Measurements from ENCODE around the gene FILIP1L.

Gene FILIP1L

GRCh38 chr3:99925584-99926230 lies 188.6 kb downstream of the FILIP1L start:
- TF ChIP-seq CTCF (IDR thresholded peaks at IDR 0.05; ENCODE audit: extremely low read depth, missing control alignments), result no peak
- DNase-seq (ENCODE audit: low spot score), result no peak

GRCh38 chr3:99923873-99924272 lies 190.4 kb downstream of the FILIP1L start:
- no peak for TF ChIP-seq CTCF (IDR thresholded peaks at IDR 0.05; ENCODE audit: extremely low read depth, missing control alignments)
- no peak for DNase-seq (ENCODE audit: low spot score)

GRCh38 chr3:99921986-99922385 lies 192.3 kb downstream of the FILIP1L start:
- DNase-seq (ENCODE audit: low spot score), result no peak
- no peak for TF ChIP-seq CTCF (IDR thresholded peaks at IDR 0.05; ENCODE audit: extremely low read depth, missing control alignments)

GRCh38 chr3:99921377-99921695 lies 193.0 kb downstream of the FILIP1L start:
- TF ChIP-seq CTCF (IDR thresholded peaks at IDR 0.05; ENCODE audit: extremely low read depth, missing control alignments), result no peak

GRCh38 chr3:99920481-99921376 lies 193.6 kb downstream of the FILIP1L start:
- no peak for TF ChIP-seq CTCF (IDR thresholded peaks at IDR 0.05; ENCODE audit: extremely low read depth, missing control alignments)
- no peak for DNase-seq (ENCODE audit: low spot score)

More at GRCh38 chr3:99921377-99921695, 193.0 kb downstream of the FILIP1L start:
- no peak for DNase-seq (ENCODE audit: low spot score)

GRCh38 chr3:99919694-99920093 lies 194.6 kb downstream of the FILIP1L start:
- DNase-seq (ENCODE audit: low spot score), result no peak
- TF ChIP-seq CTCF (IDR thresholded peaks at IDR 0.05; ENCODE audit: extremely low read depth, missing control alignments), result no peak

GRCh38 chr3:99918715-99919114 lies 195.6 kb downstream of the FILIP1L start:
- TF ChIP-seq CTCF (IDR thresholded peaks at IDR 0.05; ENCODE audit: extremely low read depth, missing control alignments), result no peak
- no peak for DNase-seq (ENCODE audit: low spot score)
